SK-N-SH (cell line): Measurements from ENCODE around the gene UCKL1. TPM values are rescaled to one million over a fixed set of nuclear protein-coding genes. Genes with fewer than 3 reads are reported as not detected.

Experiments
- CTCF ChIA-PET: fragments of 300-600, 350-600 bp; formaldehyde crosslinking; extraction: SDS; loops from one replicate; lab custom pipeline; 2021; lab: Yijun Ruan, JAX
- POLR2A ChIA-PET: fragments of 350-600 bp; sonication (Branson Sonifier 250); formaldehyde crosslinking; extraction: SDS; loops from one replicate; lab custom pipeline; 2020; ENCODE audit warnings: antibody characterized with exemption, inconsistent platforms; lab: Yijun Ruan, JAX
- DNase-seq: peaks from one replicate; pipeline ENCODE4 v3.0.0; 2012
- H2AFZ ChIP-seq: fragments of 200-600 bp; sonication (generic); 2 replicates; pipeline ENCODE4 v1.8.1; 2016; ENCODE audit warnings: antibody characterized with exemption, mild to moderate bottlenecking, low read depth
- H3F3A ChIP-seq: fragments of 200-600 bp; sonication (generic); replicated peaks from 2 replicates; pipeline ENCODE3; 2016; ENCODE audit warnings: antibody characterized with exemption, mild to moderate bottlenecking; ENCODE audit not compliant: insufficient read depth
- H3K27ac ChIP-seq, 2 experiments: fragments of 200-500 bp in 1 of 2; fragments of 200-600 bp in 1 of 2; sonication (Bioruptor generic) in 1 of 2; sonication (generic), shearing (Covaris generic) in 1 of 2; 2 replicates each; pipeline versions ENCODE4 v1.5.1 to v1.6.1; 2014 to 2016; ENCODE audit warnings: low read depth in 2 of 2, inconsistent platforms in 1 of 2, low read length in 1 of 2, mild to moderate bottlenecking in 1 of 2, mixed read lengths in 1 of 2
- H3K27me3 ChIP-seq: fragments of 200-600 bp; sonication (generic), shearing (Covaris generic); 2 replicates; pipeline ENCODE4 v1.6.1; 2016; ENCODE audit warnings: mixed run types; ENCODE audit not compliant: insufficient read depth
- H3K36me3 ChIP-seq, 2 experiments: fragments of 200-500 bp in 1 of 2; fragments of 200-600 bp in 1 of 2; sonication (Bioruptor generic) in 1 of 2; sonication (generic) in 1 of 2; replicated peaks in 1 of 2; 2 replicates each; pipeline versions ENCODE3 to v1.5.1; 2014 to 2016; ENCODE audit warnings: low read length in 1 of 2, mild to moderate bottlenecking in 1 of 2; ENCODE audit not compliant: insufficient read depth in 2 of 2, control insufficient read depth in 1 of 2
- H3K4me1 ChIP-seq, 2 experiments: fragments of 200-500 bp in 1 of 2; fragments of 200-600 bp in 1 of 2; sonication (Bioruptor generic) in 1 of 2; sonication (generic), shearing (Covaris generic) in 1 of 2; 2 replicates each; pipeline versions ENCODE4 v1.5.1 to v1.6.1; 2014 to 2016; ENCODE audit warnings: low read depth in 1 of 2, low read length in 1 of 2, mixed run types in 1 of 2; ENCODE audit not compliant: insufficient read depth in 2 of 2, control insufficient read depth in 1 of 2
- H3K4me2 ChIP-seq: fragments of 200-600 bp; sonication (generic), shearing (Covaris generic); 2 replicates; pipeline ENCODE4 v1.6.1; 2017; ENCODE audit warnings: mixed run types
- H3K4me3 ChIP-seq, 2 experiments: fragments of 200-500 bp in 1 of 2; fragments of 200-600 bp in 1 of 2; sonication (Bioruptor generic) in 1 of 2; sonication (generic), shearing (Covaris generic) in 1 of 2; 2 replicates each; pipeline versions ENCODE4 v1.5.1 to v1.8.1; 2014 to 2016; ENCODE audit warnings: low read depth in 2 of 2, inconsistent platforms in 1 of 2, low read length in 1 of 2, mild to moderate bottlenecking in 1 of 2, mixed read lengths in 1 of 2, moderate library complexity in 1 of 2
- H3K79me2 ChIP-seq: fragments of 200-600 bp; sonication (generic); 2 replicates; pipeline ENCODE4 v1.8.1; 2017; ENCODE audit warnings: mild to moderate bottlenecking; ENCODE audit not compliant: insufficient read depth
- H3K9ac ChIP-seq: fragments of 200-600 bp; sonication (generic); 2 replicates; pipeline ENCODE4 v1.6.1; 2017; ENCODE audit warnings: mixed run types
- H3K9me2 ChIP-seq: fragments of 200-600 bp; sonication (generic); 2 replicates; pipeline ENCODE4 v1.6.1; 2017; ENCODE audit warnings: mixed run types
- H3K9me3 ChIP-seq: fragments of 200-600 bp; sonication (generic); 2 replicates; pipeline ENCODE4 v1.6.1; 2017; ENCODE audit warnings: mixed run types, mild to moderate bottlenecking, moderate library complexity
- H4K20me1 ChIP-seq: fragments of 200-600 bp; sonication (generic); 2 replicates; pipeline ENCODE4 v1.6.1; 2017; ENCODE audit warnings: mild to moderate bottlenecking, mixed run types; ENCODE audit not compliant: insufficient read depth
- CHD2 ChIP-seq: fragments of 150-350 bp; IDR thresholded peaks from 2 replicates; pipeline ENCODE4 v1.6.1; 2018; ENCODE audit warnings: low read length; ENCODE audit not compliant: partially characterized antibody
- EP300 ChIP-seq, 2 experiments: IDR thresholded peaks; 2 replicates each; pipeline versions ENCODE4 v1.4.0 to v1.6.1; 2012; ENCODE audit warnings: borderline replicate concordance in 1 of 2, low read depth in 1 of 2, low read length in 1 of 2
- EZH2phosphoT487 ChIP-seq: fragments of 200-600 bp; sonication (generic); IDR thresholded peaks from 2 replicates; pipeline ENCODE4 v1.6.1; 2017; ENCODE audit warnings: low read depth, mixed run types, mild to moderate bottlenecking, antibody characterized with exemption, moderate library complexity, borderline replicate concordance
- FOXJ3 ChIP-seq: sonication (generic); formaldehyde crosslinking; IDR thresholded peaks from 2 replicates; pipeline ENCODE4 v1.5.1; 2020; ENCODE audit warnings: mild to moderate bottlenecking, missing genetic modification reagents
- JUND ChIP-seq: IDR thresholded peaks from 2 replicates; pipeline ENCODE4 v1.4.0; 2012
- NFIC ChIP-seq: IDR thresholded peaks from 2 replicates; pipeline ENCODE4 v1.4.0; 2012; ENCODE audit warnings: borderline replicate concordance
- NRF1 ChIP-seq: IDR thresholded peaks from 2 replicates; pipeline ENCODE4 v1.6.1; 2012; ENCODE audit warnings: low read depth, mild to moderate bottlenecking, low read length
- RAD21 ChIP-seq: IDR thresholded peaks from 2 replicates; pipeline ENCODE4 v1.6.1; 2012; ENCODE audit warnings: mild to moderate bottlenecking, low read length
- RCOR1 ChIP-seq: fragments of 150-350 bp; IDR thresholded peaks from 2 replicates; pipeline ENCODE4 v1.6.1; 2017; ENCODE audit warnings: antibody characterized with exemption, low read length
- SIN3A ChIP-seq: IDR thresholded peaks from 2 replicates; pipeline ENCODE4 v1.6.1; 2012; ENCODE audit warnings: low read depth, mild to moderate bottlenecking, low read length, moderate library complexity, borderline replicate concordance
- SMC3 ChIP-seq: IDR thresholded peaks from 2 replicates; pipeline ENCODE4 v1.6.1; 2012; ENCODE audit warnings: low read depth, low read length, improper control_type of control experiment
- TAF1 ChIP-seq: IDR thresholded peaks from 2 replicates; pipeline ENCODE4 v1.6.1; 2012; ENCODE audit warnings: low read depth, mild to moderate bottlenecking, low read length, moderate library complexity, borderline replicate concordance
- TCF12 ChIP-seq: IDR thresholded peaks from 2 replicates; pipeline ENCODE4 v1.4.0; 2012
- YY1 ChIP-seq: IDR thresholded peaks from 2 replicates; pipeline ENCODE4 v1.4.0; 2012; ENCODE audit warnings: low read depth, mild to moderate bottlenecking
- WGBS: methylation state at CpG from one replicate; pipeline ENCODE4 v1.1.6; 2017; ENCODE audit warnings: low lambda C conversion rate; 5-methylcytosine and 5-hydroxymethylcytosine counted together
- polyA plus RNA-seq, 3 experiments: library from polyadenylated mRNA; depleted of rRNA; stranded (reverse); fragments of >200 nt; gene quantifications; 2 replicates each; pipeline ENCODE4 v1.2.3, GENCODE V29; 2012
- TF ChIP-seq, protein P1 (sequence below): IDR thresholded peaks from 2 replicates; pipeline ENCODE4 v1.4.0; 2012; ENCODE audit warnings: low read depth
- TF ChIP-seq, protein P2 (sequence below): fragments of 150-350 bp; IDR thresholded peaks from 2 replicates; pipeline ENCODE4 v1.6.1; 2017; ENCODE audit warnings: antibody characterized with exemption, low read length, low read depth, borderline replicate concordance
- TF ChIP-seq, protein P3 (sequence below): fragments of 200-600 bp; sonication (generic); IDR thresholded peaks from 2 replicates; pipeline ENCODE4 v1.6.1; 2017; ENCODE audit warnings: antibody characterized with exemption, mild to moderate bottlenecking, moderate library complexity
- TF ChIP-seq, protein P4 (sequence below): IDR thresholded peaks from 2 replicates; pipeline ENCODE4 v1.4.0; 2012; ENCODE audit warnings: low read depth, borderline replicate concordance

UCKL1 gene
- polyA plus RNA-seq, 1 of the 3 experiments (the other 2 are of a cell fraction) = 71.6 TPM

DNA sequence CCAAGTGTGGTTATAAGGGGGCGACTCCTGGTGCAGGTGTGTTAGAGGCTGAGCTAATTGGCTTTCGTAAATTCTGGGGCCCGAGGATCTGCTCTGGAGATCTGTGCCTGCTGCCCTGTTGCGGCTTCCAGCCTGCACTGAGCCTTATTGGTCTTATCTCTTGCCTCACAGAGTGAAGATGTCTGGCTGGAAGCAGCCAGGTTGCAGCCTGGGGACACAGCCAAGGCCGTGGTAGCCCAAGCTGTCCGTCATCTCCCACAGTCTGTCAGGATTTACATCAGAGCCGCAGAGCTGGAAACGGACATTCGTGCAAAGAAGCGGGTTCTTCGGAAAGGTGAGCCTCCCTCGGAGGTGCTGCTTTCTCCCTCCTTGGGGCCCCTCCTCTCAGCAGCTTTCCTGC is 44.7 kb upstream of the UCKL1 start:
- H3K4me2 ChIP-seq = no peak overlapping the region
- no peaks in the 10 kb centered on the region for H3K4me1 ChIP-seq
- H3K27me3 ChIP-seq = no peaks in the 10 kb centered on the region
- H4K20me1 ChIP-seq = peaks cover 5% of the 10 kb centered on the region; the same call in 1 of the 2 replicates
- ChIA-PET CTCF (interaction anchor here (0.9 to 1.7 kb wide), 2 partner anchors 27 to 38 kb away, joined by 3 to 5 read pairs; no protein-coding TSS in a partner anchor), POLR2A (no interaction called here)
- WGBS = 95% methylated on average over 11 of the region's 12 CpGs
- no peaks in the 10 kb centered on the region for H3F3A ChIP-seq
- no peaks in the 10 kb centered on the region for H3K9me2 ChIP-seq
- no peak overlapping the region for H2AFZ ChIP-seq
- H3K9ac ChIP-seq = no peak overlapping the region
- no peak overlapping the region for H3K27ac ChIP-seq
- TF ChIP-seq, protein P1, sequence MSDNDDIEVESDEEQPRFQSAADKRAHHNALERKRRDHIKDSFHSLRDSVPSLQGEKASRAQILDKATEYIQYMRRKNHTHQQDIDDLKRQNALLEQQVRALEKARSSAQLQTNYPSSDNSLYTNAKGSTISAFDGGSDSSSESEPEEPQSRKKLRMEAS = no peak
- TF ChIP-seq TCF12 = no peak
- no peak for TF ChIP-seq YY1
- no peak for TF ChIP-seq NFIC
- TF ChIP-seq SMC3 = no peak
- no peak for TF ChIP-seq EP300 (IDR thresholded peaks at IDR 0.05; ENCODE audit: borderline replicate concordance in 1 of 2, low read depth in 1 of 2, low read length in 1 of 2)
- no peak for TF ChIP-seq SIN3A
- no peak for TF ChIP-seq NRF1
- TF ChIP-seq, protein P2, sequence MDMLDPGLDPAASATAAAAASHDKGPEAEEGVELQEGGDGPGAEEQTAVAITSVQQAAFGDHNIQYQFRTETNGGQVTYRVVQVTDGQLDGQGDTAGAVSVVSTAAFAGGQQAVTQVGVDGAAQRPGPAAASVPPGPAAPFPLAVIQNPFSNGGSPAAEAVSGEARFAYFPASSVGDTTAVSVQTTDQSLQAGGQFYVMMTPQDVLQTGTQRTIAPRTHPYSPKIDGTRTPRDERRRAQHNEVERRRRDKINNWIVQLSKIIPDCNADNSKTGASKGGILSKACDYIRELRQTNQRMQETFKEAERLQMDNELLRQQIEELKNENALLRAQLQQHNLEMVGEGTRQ = no peak
- TF ChIP-seq RAD21 = no peak
- no peak for TF ChIP-seq FOXJ3 (CRISPR knock-in tag)
- no peak for TF ChIP-seq JUND
- TF ChIP-seq, protein P3, sequence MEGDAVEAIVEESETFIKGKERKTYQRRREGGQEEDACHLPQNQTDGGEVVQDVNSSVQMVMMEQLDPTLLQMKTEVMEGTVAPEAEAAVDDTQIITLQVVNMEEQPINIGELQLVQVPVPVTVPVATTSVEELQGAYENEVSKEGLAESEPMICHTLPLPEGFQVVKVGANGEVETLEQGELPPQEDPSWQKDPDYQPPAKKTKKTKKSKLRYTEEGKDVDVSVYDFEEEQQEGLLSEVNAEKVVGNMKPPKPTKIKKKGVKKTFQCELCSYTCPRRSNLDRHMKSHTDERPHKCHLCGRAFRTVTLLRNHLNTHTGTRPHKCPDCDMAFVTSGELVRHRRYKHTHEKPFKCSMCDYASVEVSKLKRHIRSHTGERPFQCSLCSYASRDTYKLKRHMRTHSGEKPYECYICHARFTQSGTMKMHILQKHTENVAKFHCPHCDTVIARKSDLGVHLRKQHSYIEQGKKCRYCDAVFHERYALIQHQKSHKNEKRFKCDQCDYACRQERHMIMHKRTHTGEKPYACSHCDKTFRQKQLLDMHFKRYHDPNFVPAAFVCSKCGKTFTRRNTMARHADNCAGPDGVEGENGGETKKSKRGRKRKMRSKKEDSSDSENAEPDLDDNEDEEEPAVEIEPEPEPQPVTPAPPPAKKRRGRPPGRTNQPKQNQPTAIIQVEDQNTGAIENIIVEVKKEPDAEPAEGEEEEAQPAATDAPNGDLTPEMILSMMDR = no peak
- TF ChIP-seq RCOR1 = no peak
- no peak for TF ChIP-seq CHD2
- TF ChIP-seq EZH2phosphoT487 = no peak
- TF ChIP-seq, protein P4, sequence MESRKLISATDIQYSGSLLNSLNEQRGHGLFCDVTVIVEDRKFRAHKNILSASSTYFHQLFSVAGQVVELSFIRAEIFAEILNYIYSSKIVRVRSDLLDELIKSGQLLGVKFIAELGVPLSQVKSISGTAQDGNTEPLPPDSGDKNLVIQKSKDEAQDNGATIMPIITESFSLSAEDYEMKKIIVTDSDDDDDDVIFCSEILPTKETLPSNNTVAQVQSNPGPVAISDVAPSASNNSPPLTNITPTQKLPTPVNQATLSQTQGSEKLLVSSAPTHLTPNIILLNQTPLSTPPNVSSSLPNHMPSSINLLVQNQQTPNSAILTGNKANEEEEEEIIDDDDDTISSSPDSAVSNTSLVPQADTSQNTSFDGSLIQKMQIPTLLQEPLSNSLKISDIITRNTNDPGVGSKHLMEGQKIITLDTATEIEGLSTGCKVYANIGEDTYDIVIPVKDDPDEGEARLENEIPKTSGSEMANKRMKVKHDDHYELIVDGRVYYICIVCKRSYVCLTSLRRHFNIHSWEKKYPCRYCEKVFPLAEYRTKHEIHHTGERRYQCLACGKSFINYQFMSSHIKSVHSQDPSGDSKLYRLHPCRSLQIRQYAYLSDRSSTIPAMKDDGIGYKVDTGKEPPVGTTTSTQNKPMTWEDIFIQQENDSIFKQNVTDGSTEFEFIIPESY = no peak
- TF ChIP-seq TAF1 = no peak
- H3K79me2 ChIP-seq = peaks cover 8% of the 10 kb centered on the region; the same call in 1 of the 2 replicates
- no peak for DNase-seq
- H3K36me3 ChIP-seq = peaks cover 31 to 52% of the 10 kb centered on the region in 2 experiments
- no peaks in the 10 kb centered on the region for H3K9me3 ChIP-seq
- H3K4me3 ChIP-seq = no peak overlapping the region
